Activated CD4-positive, alpha-beta T cell treated with anti-CD3 and anti-CD28 coated beads, Interleukin-2, Interleukin-4, amounts not matched to agents 100 ng/mL and 50 ng/mL, durations not matched to agents 16 hours and 8 hours (primary cell): ENCODE results near the gene SEMA3C.

Source experiments
- DNase-seq: peaks from one replicate; pipeline ENCODE4 v3.0.0-alpha.2; 2020; ENCODE audit warnings: low spot score

The SEMA3C gene

DNA sequence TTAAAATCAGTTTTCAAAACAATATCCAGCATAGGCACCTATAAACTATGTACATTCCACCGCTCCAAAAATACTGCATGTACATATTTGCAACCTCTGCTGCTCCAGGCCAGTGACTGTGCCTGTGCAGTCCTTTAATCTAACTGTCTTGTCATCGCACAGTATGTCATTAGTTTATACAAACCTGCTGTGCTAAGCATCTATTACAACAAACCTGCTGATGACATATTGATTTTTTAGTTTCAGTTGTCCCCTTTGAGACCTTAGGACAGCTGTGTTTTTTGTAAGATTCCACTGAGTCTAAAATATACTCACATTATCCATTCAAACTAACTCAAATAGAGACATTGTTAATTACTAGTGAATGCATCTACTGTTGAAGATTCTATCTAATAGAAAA, 33.1 kb downstream of the SEMA3C start:
- no peak for DNase-seq

DNA sequence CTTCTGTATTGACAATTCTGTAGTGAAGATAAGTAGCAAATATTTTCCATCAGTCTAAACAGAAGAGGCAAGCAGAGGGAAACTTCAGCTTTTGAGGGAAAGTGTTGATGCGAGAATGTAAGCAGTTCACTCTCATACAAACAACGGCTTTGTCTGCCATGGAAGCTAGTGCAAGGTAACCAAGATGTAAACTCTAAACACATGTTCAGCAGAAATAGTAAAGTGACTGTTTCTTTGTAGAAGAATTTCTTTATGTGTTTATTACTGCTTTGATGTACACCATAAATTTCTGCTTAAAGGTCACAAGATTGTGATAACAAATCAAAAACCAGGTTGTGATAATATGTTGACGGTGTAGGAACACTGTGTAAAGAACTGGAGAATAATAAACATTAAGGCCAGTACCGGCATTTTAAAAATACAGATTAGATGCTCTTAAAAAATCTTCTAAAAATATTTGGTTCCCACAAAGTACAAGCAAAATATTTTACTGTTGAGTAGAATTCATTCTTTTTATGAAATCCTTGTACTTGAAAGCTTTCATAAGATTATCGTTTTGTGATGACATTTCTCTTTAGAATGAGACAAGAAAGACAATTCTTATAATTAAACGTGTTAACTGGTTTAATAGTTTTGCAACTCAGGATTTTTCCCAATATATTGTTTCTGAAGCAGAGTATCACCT, 34.2 kb downstream of the SEMA3C start:
- no peak for DNase-seq

DNA sequence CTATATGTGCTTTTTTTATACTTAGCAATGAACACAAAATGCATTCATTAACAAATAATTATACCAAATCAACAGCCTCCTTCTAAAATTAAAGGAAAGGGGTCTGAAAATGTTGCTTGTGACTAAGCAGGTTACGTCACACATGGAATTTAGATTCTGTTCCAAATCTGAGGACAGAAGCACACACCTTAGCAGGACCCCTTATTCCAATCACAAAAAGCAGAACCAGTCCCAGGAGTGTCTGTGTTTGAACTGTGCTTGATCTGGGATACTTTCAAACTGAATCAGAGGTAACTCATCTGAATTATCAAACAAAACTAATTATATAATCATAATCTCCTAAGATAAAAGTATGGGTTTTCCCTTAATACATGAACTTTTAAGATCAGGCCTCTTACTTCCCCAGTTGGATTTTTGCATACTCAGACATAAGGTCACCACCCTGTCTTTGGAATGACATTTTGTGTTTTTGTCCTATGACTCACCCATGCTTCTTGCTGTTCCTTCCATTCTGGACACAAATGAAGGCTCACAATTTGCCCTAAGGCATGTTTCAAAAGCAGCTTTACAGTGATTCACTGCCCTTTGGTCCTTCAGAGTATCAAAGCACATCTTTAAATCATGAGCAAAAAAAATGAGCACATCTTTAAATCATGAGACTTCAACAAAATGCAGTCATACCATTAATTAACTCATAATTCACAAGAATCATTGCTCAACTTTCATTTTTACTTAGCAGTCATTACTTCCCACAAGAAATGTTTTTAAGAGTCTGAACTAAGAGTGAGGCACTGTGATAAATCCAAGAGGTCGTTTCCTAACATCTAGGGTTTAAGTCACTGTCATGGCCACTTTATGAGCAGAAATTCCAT, 35.5 kb downstream of the SEMA3C start:
- no peak for DNase-seq

DNA sequence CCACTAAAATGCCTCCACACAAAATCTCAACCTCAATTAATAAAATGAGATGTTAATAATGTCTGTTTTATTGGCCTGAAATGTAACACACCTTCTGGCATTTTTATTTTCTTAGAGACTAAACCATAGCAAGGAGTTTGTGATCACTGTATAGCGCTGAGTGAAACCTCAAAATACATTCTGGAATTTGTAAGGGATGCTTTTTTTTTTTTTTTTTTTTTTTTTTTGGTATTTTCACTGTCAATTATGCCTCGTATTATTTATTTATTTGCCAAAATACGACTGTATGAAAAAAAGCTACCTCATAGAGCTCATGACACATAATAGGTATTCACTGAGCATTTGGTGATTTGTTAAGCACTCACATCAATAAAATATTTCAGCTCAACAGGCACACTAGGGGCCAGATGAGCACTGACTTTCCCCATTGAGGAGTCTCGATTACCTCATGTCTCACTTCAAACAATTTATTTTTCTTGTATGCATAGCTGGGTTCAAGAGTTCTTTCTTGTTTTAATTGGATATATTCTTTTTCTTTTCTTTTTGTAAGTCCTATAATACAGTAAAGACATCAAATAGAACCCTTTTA, 36.5 kb downstream of the SEMA3C start:
- DNase-seq, result no peak

DNA sequence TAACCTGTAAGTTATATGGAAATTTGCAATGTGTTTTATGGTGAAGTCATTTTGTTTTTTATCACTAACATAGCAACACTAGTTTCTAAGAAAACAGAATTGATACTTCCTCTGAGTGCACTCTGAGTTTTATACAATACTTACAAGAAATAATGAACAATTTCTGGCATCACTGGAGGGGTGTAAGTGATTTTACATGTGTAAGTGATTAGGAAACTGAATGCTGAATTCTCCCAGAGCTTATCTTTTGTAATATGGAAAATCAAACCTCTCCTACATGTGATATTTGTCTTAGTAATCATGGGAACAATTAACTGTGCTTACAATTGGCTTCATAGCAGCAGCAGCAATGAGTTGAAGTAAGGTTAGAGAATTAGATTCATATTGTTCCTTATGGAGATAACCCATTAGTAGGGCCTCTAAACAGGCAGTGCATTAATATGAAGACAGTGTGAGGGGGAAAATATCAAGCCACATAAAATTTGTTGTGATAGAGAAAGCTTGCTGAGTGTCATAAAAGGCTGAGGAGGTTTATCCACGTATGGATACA, 37.4 kb downstream of the SEMA3C start:
- no peak for DNase-seq

DNA sequence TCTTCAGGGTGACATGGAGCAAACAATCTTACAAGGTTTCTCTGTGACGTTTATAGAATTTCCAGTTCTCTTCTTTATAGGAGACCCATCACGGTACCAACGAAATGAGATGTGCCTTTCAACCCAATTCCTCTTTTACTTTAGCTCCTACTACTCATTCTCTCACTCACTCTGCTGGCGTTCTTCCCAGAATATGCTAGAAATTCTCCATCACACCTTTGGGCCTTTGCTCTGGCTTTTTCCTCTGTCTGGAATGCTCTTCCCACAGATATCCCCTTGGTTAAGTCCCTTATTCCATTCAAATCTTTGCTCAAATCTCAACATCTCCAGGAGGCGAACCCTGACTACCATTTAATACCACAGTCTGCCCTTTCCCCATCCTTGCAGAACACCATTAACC, 39.0 kb downstream of the SEMA3C start:
- DNase-seq, result no peak

DNA sequence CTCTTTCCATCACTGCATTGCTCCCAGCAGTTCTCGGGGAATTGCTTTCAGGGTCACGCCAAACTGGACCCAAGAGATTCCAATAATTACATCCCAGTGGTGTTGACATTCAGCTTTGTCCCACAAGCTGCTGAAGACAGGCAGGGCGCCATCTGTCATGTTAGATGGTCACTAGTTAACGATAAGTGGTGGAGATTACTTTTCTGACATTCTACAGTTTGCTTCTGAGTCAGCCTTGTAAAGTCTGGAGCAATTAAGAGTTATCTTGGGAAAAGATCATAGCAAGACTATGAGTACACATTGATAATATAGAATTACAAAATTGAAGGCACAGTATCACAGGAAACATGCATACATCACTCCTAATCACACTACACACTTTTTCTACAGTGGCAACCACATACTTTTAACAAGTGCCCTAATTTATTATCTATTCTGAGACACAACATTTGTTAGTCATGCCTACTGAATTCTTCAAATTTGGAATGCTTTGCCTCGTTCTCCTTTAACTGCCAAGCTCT, 41.9 kb downstream of the SEMA3C start:
- no peak for DNase-seq

DNA sequence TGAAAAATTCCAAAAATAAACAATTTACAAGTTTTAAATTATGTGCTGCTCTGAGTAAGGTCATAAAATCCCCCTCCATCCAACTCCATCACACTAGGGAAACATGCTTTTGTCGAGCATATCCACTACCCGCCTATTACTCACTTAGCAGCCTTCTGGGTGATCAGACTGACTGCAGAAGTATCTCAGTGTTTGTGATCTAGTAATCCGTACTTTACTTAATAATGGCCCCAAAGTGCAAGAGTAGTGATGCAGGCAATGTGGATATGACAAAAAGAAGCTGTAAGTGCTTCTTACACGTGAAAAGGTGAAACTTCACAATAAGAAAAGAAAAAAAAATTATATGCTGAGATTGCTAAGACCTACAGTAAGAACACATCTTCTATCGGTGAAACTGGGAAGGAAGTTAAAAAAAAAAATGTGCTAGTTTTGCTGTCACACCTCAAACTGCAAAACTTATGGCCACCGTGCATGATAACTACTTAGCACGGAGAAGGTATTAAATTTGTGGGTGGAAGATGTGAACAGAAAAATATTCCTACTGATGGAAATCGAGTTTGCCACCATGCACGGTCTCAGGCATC, 43.2 kb downstream of the SEMA3C start:
- no peak for DNase-seq

DNA sequence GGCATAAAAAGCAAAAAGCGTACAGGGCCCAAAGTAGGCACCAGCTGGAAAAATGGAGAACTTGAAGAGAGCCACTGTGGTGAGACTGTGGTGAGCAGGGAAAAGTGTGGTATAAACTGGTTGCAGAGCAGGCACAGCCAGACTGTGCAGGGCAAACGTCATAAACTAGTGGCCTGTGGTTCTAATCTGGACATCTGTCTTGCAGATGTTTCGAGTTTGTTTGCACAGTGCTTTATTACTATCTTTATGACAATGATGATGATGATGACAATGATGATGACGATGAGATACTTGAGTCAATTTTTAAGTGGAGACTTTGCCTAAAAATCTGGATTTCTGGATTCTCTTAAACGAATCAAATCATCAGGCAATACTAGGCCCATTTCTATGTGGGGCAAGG, 45.7 kb downstream of the SEMA3C start:
- no peak for DNase-seq

DNA sequence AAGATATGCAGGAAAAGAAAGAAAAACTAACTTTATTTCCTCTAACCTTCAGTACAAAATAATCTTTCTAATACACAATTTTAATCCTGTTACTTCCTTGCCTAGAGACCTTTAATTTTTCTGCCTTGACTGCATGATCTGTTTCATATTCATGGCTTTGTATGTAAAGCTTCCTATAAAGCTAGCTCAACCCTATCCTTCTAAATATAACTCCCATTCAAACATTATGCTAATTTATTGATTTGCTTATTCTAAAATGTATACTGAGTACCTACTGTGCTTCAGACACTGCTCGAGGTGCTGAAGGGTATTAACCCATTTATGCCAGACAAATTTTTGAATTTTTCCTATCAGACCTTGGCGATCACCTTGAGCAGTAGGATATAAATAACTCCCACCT, 47.6 kb downstream of the SEMA3C start:
- no peak for DNase-seq

DNA sequence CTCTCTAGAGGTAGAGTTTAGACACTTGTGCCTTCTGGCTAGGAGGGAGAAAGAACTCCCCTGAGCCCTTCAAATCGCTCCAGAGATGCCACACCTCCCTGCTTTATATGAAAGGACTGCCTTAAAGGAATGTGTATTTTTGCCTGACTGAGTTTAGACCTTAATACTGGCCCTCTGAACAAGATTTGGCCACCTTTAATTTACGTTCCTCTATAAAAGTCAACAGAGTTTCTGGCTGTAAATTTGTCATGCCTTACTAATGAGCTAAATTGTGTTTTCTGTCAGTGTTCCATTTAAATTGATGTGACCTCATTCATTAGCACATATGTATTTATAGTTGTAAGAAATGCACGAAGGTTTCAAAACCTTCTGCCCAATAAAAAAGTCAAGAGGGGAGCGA, 48.0 kb downstream of the SEMA3C start:
- no peak for DNase-seq

DNA sequence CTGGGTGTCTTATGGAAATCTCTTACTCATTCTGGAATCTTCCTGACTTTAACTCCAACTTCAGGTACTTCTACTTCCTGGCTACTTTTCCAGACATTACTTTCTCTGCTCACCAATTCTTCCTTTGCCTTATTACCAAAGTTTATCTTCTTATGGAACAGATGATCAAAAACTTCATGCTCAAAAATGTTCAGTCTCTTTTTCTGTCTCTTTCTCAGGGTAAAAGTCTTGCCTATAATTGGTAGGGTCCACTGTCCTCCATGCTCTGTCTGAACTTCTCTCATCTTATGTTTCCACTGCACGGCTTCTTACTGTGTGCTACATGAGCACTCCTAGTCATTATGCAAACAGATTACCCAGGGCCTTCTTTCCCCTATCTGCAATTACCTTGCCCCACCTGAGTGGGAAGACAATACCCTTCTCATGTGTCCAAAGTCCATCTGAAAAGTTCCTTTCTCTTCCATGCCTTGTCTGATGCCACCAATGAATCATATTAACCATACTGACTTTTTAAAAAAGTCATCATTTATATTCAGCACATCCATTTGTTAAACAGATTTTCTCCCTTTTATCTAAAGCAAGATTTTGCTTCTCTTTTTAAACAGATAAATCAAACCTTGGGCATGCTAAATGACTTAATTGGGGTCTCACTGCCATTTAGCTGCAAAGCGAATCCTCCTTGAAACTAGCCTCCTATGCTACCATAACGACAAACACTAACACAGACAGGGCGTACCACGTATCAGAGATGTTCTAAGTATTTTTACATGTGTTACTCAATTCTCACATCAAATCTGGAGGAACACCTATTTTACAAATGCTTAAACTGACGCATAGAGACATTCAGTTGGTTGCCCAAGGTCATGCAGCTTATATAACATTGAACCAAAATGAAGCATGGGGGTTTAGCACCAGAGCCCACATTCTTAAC, 48.8 kb downstream of the SEMA3C start:
- no peak for DNase-seq

DNA sequence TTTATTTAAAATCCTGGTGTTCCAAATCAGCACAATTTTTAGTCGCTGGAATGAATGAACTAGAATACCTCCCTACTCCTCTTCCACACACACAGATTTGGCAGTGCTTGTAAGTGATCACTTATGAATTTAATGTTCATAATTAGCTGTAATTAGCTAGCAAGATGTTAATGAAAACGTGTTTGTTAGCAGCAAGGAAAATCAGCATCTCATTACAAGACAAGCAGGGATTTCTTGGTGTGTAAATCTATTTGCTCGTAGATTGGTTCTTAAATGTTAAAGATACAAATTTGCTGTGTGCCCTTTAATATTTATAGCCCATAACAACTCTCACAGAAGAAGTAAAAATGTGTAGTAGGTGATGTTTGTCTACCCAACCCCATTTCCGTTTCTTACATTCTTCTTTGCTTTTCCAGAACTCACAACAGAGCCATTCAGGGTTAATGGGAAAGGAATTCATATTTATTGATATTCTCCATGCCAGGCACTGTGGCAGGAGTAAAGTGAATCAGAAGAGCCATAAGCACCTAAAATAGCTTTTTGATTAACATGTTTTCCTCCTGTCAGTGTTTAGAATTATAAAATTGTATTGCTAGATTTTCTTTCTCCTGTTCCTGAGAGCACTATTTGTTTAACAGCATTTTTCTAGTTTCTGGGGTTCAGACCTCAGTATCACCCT, 49.6 kb downstream of the SEMA3C start:
- no peak for DNase-seq

DNA sequence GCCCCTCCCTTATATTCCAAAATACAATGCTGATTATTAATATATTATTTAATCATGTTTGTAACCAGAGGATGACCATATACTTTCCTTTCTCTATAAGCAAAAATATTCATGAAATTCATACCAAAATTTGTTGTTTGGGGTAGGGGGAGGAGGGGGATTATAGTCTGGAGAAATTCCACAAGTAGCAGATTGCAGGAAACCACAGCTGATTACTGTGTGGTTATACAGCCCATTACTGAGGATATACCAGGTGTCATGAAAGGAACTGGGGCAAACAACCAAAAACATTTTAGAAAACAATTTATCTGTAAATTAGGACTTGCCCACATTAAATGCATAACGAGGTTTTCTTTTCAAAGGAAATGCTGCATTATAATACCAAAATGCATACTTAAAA, 50.3 kb downstream of the SEMA3C start:
- DNase-seq, result no peak

DNA sequence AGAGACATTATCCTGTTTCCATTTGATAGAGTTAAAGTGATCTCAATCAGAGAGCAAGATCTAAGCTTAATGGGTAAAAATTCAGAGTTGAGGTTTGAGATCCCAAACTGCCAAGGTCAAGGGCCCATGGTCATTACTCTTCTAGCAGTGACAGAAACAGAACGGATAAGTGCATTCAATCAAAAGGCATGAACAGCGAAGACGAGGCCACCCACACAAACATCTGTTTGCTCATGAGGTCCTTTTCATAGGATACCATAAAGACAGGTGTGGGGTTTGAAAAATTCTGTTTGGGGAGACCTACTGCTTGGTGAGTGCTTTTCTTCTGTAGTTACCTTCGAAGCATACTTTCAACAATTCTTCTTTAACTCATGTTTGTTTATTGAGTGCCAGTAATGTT, 58.3 kb downstream of the SEMA3C start:
- no peak for DNase-seq

DNA sequence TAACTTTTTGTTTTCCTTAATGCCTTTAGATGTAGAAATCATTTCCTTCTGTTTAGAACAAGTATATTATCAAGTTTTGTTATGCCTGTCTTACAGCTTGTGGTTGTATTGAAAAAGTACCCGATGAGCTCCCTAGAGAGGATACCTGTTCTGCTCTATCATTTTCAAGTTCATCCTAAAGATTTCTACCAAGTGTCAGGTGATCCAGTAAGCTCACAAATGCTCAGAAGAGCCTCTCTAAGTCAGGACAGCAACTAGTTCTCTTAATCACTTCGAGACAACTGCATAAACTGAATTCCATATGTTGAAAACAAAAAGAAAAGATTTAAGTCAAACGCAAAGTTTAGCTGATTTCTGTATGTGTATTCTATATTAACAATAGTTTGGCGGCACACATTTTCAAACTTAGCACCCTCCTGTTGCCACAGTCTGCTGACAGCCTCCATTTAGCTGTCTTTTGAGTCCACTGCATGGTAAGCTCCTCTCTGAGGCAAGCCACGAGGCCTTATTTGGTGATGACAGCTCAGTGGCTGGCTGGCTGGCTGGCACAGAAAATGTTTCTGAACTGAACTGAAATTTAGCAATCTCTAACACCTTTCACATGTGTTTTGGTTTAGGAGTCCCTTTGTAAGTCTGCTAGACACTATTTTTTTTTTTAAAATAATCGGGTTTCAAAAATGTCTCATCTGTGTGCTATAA, 59.4 kb downstream of the SEMA3C start:
- no peak for DNase-seq

DNA sequence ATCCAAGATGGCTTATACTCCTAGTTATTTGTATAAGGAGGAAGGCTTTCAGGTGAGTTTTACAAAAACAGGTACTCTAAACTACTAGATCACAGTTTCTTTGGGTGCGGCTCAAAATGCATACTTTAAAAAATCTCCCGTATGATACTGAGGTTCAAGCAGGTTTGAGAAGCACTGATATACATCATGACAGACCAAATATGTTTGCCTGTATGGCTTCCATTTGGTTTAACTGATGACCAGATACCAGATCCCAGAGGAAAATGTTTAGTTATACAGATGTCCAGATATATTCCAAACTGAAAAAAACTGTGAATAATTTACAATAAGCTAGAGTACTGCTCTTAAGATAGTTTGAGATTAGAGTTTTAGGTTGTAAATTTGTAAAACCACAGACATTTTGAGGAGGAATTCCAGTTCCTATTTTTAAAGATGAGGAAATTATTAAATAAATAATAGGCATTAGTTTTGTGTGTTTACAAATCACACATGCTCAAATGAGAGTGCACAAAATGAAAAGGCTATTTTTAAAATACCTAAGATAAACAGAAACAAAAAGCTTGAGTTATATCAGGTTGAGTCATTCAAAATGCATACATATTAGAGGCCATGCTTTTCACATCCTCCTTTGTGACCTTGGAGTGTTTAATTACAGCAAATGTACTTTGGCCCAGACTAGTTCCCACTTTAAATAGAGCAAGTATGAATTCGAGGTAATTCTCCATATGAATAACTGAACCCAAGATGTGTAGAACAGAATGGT, 60.5 kb downstream of the SEMA3C start:
- no peak for DNase-seq

DNA sequence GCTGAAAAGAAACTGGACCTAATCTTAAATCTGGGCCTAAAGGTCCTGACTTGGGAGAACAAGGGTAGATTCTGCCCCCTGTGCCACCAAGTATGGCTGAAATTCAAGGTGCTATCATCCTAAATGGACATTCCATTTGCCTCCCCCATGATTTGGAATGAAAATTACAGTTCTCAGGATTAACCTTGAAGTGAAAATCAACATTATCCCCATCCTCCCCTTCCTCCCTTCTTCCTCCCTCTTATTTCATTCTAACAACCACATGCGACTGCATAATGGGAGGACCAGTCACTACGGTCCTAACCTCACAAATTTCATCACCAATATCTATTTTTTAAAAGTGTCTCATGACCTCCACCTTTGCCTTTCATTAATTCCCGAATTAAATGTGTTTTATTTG, 62.1 kb downstream of the SEMA3C start:
- DNase-seq, result no peak

DNA sequence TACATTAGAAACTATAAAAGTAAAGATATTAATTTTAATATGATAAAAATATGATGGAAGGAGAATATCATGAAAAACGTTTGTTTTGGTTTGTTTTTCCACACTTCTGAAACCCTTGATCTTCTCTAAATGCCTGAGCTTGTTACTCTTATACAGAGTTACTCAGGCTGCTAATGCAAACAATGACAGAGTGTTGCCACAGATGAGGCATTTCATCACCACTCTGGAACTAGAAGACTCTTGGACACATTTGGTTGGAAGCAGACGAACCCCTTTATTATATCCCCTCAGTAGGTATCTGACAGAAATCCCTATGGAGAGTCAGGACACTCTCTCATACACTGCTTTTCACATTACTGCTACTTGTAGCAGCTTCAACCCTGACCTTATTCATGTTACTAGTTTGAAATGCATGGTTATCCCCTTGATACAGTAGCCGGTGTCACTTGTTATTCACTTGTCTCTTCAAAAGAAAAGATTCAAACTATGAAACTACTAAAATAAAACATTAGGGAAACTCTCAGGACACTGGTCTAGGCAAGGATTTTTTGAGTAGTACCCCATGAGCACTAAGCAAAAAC, 66.9 kb downstream of the SEMA3C start:
- no peak for DNase-seq
